Lower lobe of right lung (tissue), 2 donors: Measurements from ENCODE around the gene HERPUD2. TPM values are rescaled to one million over a fixed set of nuclear protein-coding genes. Genes with fewer than 3 reads are reported as not detected.

Experiments used
- ATAC-seq, 2 donors: fragments of 200-7000 bp; cut with Tn5 transposase; one replicate each; pipeline ENCODE4 v1.9.1; 2020 to 2022; ENCODE audit warnings: mild to moderate bottlenecking in 2 of 2, moderate library complexity in 2 of 2
- DNase-seq: peaks from one replicate; pipeline ENCODE4 v3.0.0-alpha.2; 2020
- H3K27ac ChIP-seq: fragments of 200-600 bp; one replicate; pipeline ENCODE4 v1.8.0; 2022
- H3K27me3 ChIP-seq: fragments of 200-600 bp; one replicate; pipeline ENCODE4 v1.8.0; 2022; ENCODE audit warnings: low read depth
- H3K36me3 ChIP-seq: fragments of 200-600 bp; one replicate; pipeline ENCODE4 v1.8.0; 2022; ENCODE audit warnings: mild to moderate bottlenecking
- H3K4me1 ChIP-seq: fragments of 200-600 bp; one replicate; pipeline ENCODE4 v1.8.0; 2022
- H3K4me3 ChIP-seq: fragments of 200-600 bp; one replicate; pipeline ENCODE4 v1.8.0; 2022; ENCODE audit warnings: mild to moderate bottlenecking
- H3K9me3 ChIP-seq: fragments of 200-600 bp; one replicate; pipeline ENCODE4 v1.8.0; 2022
- CTCF ChIP-seq: fragments of 200-600 bp; IDR thresholded peaks from one replicate; pipeline ENCODE4 v1.8.0; 2022; ENCODE audit warnings: antibody characterized with exemption, mild to moderate bottlenecking
- intact Hi-C: fragments of 100-400 bp; cut with DNase I; formaldehyde crosslinking; loops from one replicate; pipeline ENCODE4 v1.11.0; 2022
- total RNA-seq: library from RNA; stranded (reverse); fragmentation: NEBNext Ultra II Directional; extraction: Animal tissue kit (Norgen Biotek cat#: 25700); gene quantifications from one replicate; pipeline ENCODE4 v1.2.1, GENCODE V29; 2021
- donor health status: DM: no; HTN: yes; CAD: no; lungs with severe emphysema.

The HERPUD2 gene
- total RNA-seq, 1 donor from 2014 or later: 40.0 TPM

GRCh38 chr7:35646289-35647023, 48.5 kb downstream of the HERPUD2 start:
- Histone ChIP-seq H3K4me1 (peaks cover 35% of the 10 kb centered on the region), H3K27me3 (no peaks in the 10 kb centered on the region), H3K27ac (peak overlapping the region; percentile 12), H3K4me3 (no peak overlapping the region), H3K9me3 (no peaks in the 10 kb centered on the region), H3K36me3 (peaks cover 4% of the 10 kb centered on the region)
- intact Hi-C loops: no loop called here
- no peak for DNase-seq
- ATAC-seq: no peak
- TF ChIP-seq CTCF: no peak

- no peak for TF ChIP-seq CTCF
- Histone ChIP-seq H3K27ac (no peak overlapping the region), H3K4me1 (peaks cover 35% of the 10 kb centered on the region), H3K9me3 (no peaks in the 10 kb centered on the region), H3K27me3 (no peaks in the 10 kb centered on the region), H3K36me3 (peaks cover 4% of the 10 kb centered on the region), H3K4me3 (no peak overlapping the region)
- DNase-seq (no peak), ATAC-seq (no peak)
- intact Hi-C loops: no loop called here
These were observed 49.2 kb downstream of the HERPUD2 start for GRCh38 chr7:35645691-35646090.

- no peaks in the 10 kb centered on the region for H3K9me3 ChIP-seq
- TF ChIP-seq CTCF: no peak
- no peaks in the 10 kb centered on the region for H3K4me1 ChIP-seq
- no peak for DNase-seq
- intact Hi-C loops: no loop called here
- H3K27me3 ChIP-seq: no peaks in the 10 kb centered on the region
- no peak overlapping the region for H3K27ac ChIP-seq
- H3K36me3 ChIP-seq: peaks cover 64% of the 10 kb centered on the region
- no peak overlapping the region for H3K4me3 ChIP-seq
- no peak for ATAC-seq
These were observed 64.6 kb downstream of the HERPUD2 start for GRCh38 chr7:35630024-35630972.

DNA sequence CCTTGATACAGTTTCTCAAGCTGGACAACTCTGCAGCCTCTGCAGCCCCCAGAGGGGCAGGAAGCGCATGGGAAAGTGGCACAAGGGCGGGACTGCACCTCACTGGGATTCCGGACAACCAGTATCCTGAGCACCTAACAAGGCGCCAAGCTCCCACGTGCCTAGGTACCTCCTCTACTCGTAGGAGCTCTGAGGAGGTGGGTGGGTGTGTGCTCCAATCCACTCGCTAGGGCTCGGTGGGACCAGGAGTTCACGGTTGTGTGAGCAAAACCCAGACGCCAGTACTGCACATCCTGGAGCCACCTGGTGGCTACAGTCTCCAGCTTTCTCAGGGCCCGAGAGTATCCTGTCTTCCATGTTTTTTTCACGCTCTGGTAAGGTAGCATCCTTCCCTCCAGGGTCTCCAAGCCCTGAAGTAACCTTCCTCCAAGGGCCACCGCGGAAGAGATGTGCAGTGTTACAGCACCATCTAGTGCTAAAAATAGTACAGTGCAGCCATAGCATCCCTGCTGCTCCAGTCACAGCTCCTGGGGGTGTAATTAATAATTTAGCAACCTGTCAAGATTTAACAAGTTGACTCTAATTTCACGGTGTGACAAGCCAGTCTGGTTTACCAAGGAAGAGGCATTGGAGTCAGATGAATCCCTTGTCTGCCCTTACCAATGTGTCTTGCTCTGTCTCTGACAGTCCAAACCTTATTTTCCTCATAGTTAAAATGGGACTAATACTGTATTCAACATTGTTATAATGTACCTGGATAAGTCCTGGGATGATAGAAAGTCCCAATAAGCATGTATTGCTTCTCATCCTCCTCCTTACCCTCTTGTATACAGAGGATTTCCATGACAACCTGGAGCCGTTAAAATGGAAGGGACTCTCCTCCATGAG, 70.4 kb downstream of the HERPUD2 start:
- ATAC-seq (peak; percentile 82 to 83), DNase-seq (no peak)
- Histone ChIP-seq H3K36me3 (peaks cover 22% of the 10 kb centered on the region), H3K4me1 (peaks cover 4% of the 10 kb centered on the region), H3K9me3 (no peaks in the 10 kb centered on the region), H3K27me3 (no peaks in the 10 kb centered on the region), H3K4me3 (no peak overlapping the region), H3K27ac (no peak overlapping the region)
- intact Hi-C loops: no loop called here
- peak; percentile 82 for TF ChIP-seq CTCF

DNA sequence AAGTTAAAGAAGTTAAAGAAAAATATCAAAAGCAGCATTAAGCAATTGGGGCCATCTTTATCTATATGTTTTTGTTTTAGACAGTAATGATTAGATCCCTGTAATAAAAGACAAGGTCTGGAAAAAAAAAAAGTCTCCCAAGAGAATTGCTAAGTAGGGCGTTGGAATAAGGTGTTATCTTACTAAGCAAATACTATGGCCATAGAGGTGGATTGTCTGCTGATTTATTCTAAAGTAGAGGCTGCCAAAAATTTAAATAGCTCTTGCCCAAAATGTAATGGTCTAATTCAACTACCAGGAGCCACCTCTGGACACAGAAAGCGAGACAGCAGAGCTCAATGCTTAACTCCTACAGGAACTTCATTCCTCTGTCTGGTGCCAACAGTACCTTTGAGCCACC, 71.6 kb downstream of the HERPUD2 start:
- ATAC-seq (no peak), DNase-seq (no peak)
- Histone ChIP-seq H3K9me3 (no peaks in the 10 kb centered on the region), H3K27me3 (no peaks in the 10 kb centered on the region), H3K36me3 (peaks cover 10% of the 10 kb centered on the region), H3K27ac (no peak overlapping the region), H3K4me1 (peaks cover 4% of the 10 kb centered on the region), H3K4me3 (no peak overlapping the region)
- no peak for TF ChIP-seq CTCF
- intact Hi-C loops: no loop called here
